GM18526 (cell line): ENCODE results near the gene PSMG3.

Experiments used
- POLR2A ChIP-seq: IDR thresholded peaks from 3 replicates; pipeline ENCODE4 v1.6.1; 2011; ENCODE audit not compliant: insufficient read length; ENCODE audit errors: extremely low read depth

PSMG3 gene

GRCh38 chr7:1598961-1599639 lies 29.3 kb upstream of the PSMG3 start:
- TF ChIP-seq POLR2A = no peak

- TF ChIP-seq POLR2A = no peak
Observed at GRCh38 chr7:1598286-1598685, 28.5 kb upstream of the PSMG3 start.

DNA sequence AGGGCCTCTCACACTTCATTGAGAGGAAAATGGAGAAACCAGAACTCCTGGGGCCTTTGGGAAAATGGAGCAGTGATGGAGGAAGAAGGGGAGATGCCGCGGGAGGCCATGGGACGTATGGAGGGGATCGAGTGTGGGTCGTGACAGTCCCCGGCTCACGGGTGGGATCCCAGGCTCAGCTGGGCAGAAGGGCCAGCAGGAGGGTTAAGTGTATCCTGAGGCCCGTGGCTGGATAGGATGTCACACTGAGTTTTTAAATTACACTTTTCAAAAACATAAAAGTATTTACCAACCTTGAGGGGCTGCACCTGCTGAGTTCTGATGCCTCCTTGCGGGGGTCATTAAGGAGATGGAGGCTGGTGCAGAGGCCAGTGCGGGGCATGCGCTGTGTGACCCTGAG lies 28.0 kb upstream of the PSMG3 start:
- no peak for TF ChIP-seq POLR2A

GRCh38 chr7:1597066-1597760 lies 27.4 kb upstream of the PSMG3 start:
- TF ChIP-seq POLR2A = no peak

DNA sequence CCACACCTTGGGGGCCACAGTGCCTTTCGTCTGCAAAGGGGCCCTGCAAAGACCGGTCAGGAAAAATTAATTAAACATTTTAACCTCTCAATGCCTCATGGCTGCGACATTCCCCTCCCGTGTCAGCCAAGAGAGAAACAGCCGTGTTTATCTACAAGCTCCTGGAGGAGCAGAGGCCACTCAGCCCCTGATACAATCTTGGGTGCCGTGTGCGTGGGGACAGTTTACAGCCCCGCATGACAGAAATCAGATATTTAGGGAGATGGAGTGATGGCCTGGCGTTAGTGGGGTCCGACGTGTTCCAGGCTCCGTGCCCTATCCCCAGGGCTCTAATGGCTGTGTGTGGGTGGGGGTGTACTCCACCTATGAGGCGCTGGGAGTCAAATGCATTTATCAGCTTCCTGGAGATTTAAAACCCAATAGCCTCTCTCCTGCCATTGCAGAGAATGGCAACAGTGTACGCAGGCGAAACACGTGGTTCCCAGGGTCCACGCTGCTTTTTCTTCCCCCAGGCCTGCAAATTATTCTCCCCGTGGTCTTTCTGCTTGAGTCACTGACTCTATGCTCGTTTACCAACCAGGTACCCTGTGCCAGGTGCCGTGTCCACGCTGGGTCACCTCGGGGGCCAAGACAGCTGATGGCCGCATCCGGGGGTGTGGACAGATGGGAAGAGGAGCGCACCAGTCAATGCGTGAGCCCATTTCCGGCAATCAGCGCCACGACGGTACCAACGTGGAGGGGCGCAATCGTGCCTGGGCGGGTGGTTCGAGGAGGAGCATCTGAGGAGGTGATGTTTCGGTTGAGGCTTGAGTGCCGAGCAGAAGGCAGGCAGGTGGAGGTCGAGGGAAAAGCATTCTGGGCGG lies 26.6 kb upstream of the PSMG3 start:
- no peak for TF ChIP-seq POLR2A

DNA sequence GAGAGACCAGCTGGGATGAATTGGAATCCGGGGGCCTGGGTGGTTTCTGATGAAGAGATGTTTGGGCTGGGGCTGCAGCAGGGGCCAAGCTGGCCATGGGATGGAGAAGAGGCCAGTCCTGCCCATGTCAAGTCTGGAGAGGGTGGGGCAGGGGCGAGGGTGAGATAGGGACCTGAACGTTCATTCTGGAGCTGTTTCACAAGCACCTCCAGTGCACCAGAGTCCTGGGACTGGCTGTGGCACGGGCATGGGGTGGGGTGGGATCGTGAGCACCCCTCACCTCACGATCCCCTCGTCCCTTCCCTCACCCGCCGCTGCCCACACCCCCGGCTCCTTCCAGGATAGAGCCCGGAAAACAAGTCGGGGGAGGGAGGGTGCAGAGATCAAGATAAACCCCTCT lies 25.8 kb upstream of the PSMG3 start:
- no peak for TF ChIP-seq POLR2A

DNA sequence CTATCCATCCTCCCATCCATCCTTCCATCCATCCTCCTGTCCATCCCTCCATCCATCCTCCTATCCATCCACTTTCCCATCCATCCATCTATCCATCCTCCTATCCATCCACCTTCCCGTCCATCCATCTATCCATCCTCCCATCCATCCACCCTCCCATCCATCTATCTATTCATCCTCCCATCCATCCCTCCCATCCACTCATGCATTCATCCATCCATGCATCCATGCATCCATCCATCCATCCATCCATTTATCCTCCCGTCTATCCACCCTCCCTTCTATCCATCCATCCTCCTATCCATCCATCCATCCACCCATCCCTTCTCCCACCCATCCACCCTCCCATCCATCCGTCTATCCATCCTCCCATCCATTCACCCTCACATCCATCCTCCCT lies 25.2 kb upstream of the PSMG3 start:
- no peak for TF ChIP-seq POLR2A

DNA sequence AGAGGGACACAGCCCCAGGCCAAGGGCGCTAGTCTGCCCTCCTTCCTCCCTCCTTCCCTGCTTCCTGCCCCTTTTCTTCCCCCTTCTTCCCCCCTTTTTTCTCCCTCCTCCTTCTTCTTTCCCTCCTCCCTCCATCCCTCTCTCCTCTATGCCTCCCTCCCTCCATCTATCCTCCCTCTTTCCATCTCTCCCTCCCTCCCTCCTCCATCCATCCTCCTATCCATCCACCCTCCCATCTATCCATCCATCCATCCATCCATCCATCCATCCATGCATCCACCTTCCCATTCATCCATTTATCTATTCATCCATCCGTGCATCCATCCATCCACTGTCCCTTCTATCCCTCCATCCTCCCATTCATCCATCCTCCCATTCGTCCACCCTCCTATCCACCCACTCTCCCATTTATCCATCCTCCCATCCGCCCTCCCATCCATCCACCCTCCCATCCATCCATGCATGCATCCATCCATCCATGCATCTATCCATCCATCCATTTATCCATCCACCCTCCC lies 24.1 kb upstream of the PSMG3 start:
- no peak for TF ChIP-seq POLR2A

- TF ChIP-seq POLR2A = no peak
Observed at GRCh38 chr7:1593091-1593866, 23.4 kb upstream of the PSMG3 start.

DNA sequence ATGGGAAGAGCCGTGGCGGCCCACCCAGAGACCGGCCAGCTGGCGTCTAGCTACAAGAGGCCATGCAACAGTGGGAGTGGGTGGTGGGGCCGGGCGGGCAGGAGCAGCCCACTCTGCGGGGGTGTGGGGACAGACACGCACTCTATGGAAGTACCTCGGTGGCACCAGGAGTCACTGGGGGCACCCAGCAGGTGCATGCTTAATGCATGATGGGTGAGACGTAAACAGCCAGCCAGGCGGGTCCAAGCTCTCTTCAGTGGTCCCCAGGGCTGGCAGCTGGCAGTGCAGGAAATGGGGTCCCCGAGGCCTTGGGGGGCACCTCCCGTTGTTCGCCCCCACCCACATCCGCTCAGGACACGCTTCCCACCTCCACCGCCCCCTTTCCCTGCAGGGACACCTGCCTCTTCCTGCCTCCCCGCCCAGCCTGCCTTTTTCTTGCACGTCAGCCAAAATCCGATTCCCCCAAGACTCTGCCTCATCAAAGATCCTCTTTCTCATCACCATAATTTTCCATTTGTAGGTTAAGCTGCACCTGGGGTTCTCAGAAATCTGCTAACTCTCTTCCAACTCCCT lies 22.6 kb upstream of the PSMG3 start:
- no peak for TF ChIP-seq POLR2A

DNA sequence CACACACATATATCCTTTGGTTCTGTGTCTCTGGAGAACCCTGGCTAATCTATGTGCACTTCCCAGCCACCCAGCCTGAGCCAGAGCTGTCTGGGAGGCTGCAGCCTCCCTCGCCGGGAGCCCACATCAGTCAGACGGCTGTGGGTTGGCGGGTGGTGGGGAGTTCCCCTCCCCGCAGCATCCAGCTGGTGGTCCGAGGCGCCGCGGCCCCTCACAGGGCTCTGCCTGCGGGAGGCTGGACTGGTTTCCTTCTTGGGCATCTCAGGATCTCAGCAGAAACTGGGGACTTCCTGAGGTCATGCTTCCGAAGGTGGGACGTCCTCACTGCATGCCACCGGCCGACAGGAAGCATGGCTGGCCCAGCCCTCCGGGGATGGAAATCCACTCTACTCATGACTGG lies 22.0 kb upstream of the PSMG3 start:
- TF ChIP-seq POLR2A = no peak

GRCh38 chr7:1591396-1591795 lies 21.6 kb upstream of the PSMG3 start:
- no peak for TF ChIP-seq POLR2A

DNA sequence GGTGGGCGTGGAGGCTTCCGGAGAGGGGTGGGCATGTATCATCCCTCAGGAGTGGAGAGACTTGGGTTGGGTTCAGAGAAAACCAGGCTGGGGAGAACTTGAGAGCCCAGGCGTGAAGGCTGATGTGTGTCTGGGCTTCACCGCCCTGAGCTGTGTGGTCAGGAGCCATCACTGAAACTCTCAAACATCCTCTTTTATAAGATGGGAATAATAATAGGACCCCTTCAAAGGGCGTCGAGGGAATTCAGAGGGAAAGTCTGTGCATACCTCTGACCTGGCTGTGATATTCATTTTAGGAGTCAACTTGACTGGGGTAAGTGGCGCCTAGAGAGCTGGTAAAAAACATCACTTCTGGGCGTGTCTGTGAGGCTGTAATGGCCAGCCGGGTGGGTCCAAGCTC lies 21.1 kb upstream of the PSMG3 start:
- TF ChIP-seq POLR2A = no peak

DNA sequence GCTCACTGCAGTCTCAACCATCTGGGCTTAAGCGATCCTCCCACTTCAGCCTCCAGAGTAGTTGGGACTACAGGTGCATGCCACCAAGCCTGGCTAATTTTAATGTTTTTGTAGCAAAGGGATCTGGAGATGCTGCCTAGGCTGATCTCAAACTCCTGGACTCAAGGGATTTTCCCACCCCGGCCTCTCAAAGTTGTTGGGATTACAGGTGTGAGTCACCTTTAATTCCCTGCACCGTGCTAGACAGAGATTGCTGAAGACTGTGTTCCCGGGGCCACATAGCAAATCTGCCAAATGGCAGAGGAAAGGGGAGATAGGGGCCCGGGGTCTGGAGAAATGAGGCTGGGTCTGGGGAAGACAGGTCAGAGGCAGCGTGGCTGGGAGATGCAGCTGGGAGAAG lies 20.6 kb upstream of the PSMG3 start:
- no peak for TF ChIP-seq POLR2A

DNA sequence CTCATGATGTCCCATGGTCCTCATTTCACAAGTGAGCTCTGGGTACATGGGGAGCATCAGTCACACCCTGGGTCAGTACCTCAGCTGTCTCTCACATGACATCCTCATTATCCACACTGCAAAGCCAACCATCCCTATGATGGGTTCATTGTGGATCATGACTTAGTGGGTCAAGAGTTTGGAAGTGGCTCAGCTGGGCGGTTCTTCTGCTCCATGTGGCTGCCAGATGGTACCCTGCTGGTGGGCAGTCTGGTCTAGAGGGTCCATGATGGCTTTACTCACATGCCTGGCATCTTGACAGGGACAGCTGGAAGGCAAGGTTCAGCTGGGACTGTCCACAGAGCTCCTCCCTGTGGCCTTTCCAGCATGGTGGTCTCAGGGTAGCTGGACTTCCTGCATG lies 19.1 kb upstream of the PSMG3 start:
- no peak for TF ChIP-seq POLR2A
